ENCODE results near the gene RNF31. TPM values are rescaled to one million over a fixed set of nuclear protein-coding genes. Genes with fewer than 3 reads are reported as not detected.

The RNF31 gene
- total and polyA plus RNA-seq, 2 of the 13 experiments (the other 11 are each of a cell fraction or from before 2014, with no cell fraction given) = 48.2 to 86.8 TPM

GRCh38 chr14:24141097-24141880 lies 6.0 kb upstream of the RNF31 start, which contains the start of gene EMC9 (continued):
- TF ChIP-seq, protein P1, sequence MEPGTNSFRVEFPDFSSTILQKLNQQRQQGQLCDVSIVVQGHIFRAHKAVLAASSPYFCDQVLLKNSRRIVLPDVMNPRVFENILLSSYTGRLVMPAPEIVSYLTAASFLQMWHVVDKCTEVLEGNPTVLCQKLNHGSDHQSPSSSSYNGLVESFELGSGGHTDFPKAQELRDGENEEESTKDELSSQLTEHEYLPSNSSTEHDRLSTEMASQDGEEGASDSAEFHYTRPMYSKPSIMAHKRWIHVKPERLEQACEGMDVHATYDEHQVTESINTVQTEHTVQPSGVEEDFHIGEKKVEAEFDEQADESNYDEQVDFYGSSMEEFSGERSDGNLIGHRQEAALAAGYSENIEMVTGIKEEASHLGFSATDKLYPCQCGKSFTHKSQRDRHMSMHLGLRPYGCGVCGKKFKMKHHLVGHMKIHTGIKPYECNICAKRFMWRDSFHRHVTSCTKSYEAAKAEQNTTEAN (CRISPR knock-in tag; conservative IDR thresholded peaks at IDR 0.05) = no peak
- TF ChIP-seq ZNF225 (CRISPR knock-in tag; IDR thresholded peaks at IDR 0.05) = peak; percentile 99
- no peak for TF ChIP-seq ZNF589 (CRISPR knock-in tag; conservative IDR thresholded peaks at IDR 0.05)
- no peak for TF ChIP-seq ZBTB39 (CRISPR knock-in tag; IDR thresholded peaks at IDR 0.05)
- TF ChIP-seq PTBP1 (IDR thresholded peaks at IDR 0.05; ENCODE audit: low read depth, low read length, poor library complexity, severe bottlenecking) = no peak
- peak; percentile 90; the same call in 1 of the 2 replicates for TF ChIP-seq ZNF691 (CRISPR knock-in tag; IDR thresholded peaks at IDR 0.05; ENCODE audit: borderline replicate concordance, low read depth)
- TF ChIP-seq ZGPAT (CRISPR knock-in tag; IDR thresholded peaks at IDR 0.05) = peak; percentile 95
- no peak for TF ChIP-seq ZUFSP (CRISPR knock-in tag; IDR thresholded peaks at IDR 0.05; ENCODE audit: borderline replicate concordance)
- TF ChIP-seq E2F1 (CRISPR knock-in tag; IDR thresholded peaks at IDR 0.05) = peak; percentile 94
- no peak for TF ChIP-seq NR2F2 (IDR thresholded peaks at IDR 0.05; ENCODE audit: borderline replicate concordance, low read depth)
- peak; percentile 91 for TF ChIP-seq TMF1 (CRISPR knock-in tag; IDR thresholded peaks at IDR 0.05; ENCODE audit: low read depth)
- no peak for TF ChIP-seq SP1 (IDR thresholded peaks at IDR 0.05)
- TF ChIP-seq SP1 (CRISPR knock-in tag; IDR thresholded peaks at IDR 0.05) = peak; percentile 92
- TF ChIP-seq ARNT2 (CRISPR knock-in tag; IDR thresholded peaks at IDR 0.05; ENCODE audit: low read depth) = peak; percentile 98

Measured in HepG2 (cell line).